HepG2 (cell line): ENCODE data around the gene NUFIP2. TPM values are rescaled to one million over a fixed set of nuclear protein-coding genes. Genes with fewer than 3 reads are reported as not detected.

Source experiments
- FOSL1 ChIP-seq: sonication (generic); formaldehyde crosslinking; IDR thresholded peaks from 2 replicates; pipeline ENCODE4 v1.9.0; 2021; ENCODE audit warnings: missing genetic modification reagents, borderline replicate concordance
- SMAD9 ChIP-seq: sonication (generic); formaldehyde crosslinking; IDR thresholded peaks from 2 replicates; pipeline ENCODE4 v1.5.1; 2020; ENCODE audit warnings: mild to moderate bottlenecking, missing genetic modification reagents
- ZBTB8A ChIP-seq: sonication (generic); formaldehyde crosslinking; IDR thresholded peaks from 2 replicates; pipeline ENCODE4 v1.4.0; 2020; ENCODE audit warnings: mild to moderate bottlenecking, low read depth, missing genetic modification reagents, borderline replicate concordance
- ZNF878 ChIP-seq: sonication (generic); formaldehyde crosslinking; IDR thresholded peaks from 2 replicates; pipeline ENCODE4 v1.8.1; 2023; ENCODE audit warnings: mild to moderate bottlenecking, missing genetic modification reagents, moderate library complexity
- polyA plus RNA-seq, 8 experiments: library from polyadenylated mRNA; depleted of rRNA in 3 of 8; stranded (reverse) in 7 of 8; unstranded in 1 of 8; fragments of >200 nt; fragmentation: Illumina TruSeq in 4 of 8; extraction: Trizol in 4 of 8; gene quantifications; 2 replicates each; pipeline versions ENCODE4 v1.2.1 to v1.2.3, GENCODE V29; 2011 to 2016; ENCODE audit warnings: low read depth in 4 of 8, missing spikeins in 1 of 8, mixed read lengths in 1 of 8; ENCODE audit not compliant: insufficient read depth in 1 of 8
- total RNA-seq, 5 experiments: library from RNA; depleted of rRNA; stranded (reverse); fragments of >200 nt; fragmentation: Illumina TruSeq; extraction: Trizol; gene quantifications; 2 replicates each; pipeline ENCODE4 v1.2.3, GENCODE V29; 2016; ENCODE audit warnings: low read depth in 1 of 5
- TF ChIP-seq, protein P1 (sequence below): sonication (generic); formaldehyde crosslinking; IDR thresholded peaks from one replicate; pipeline ENCODE4 v1.5.1; 2020; ENCODE audit warnings: mild to moderate bottlenecking, missing genetic modification reagents; ENCODE audit errors: not compliant biosample characterization
- TF ChIP-seq, protein P2 (sequence below): sonication (generic); formaldehyde crosslinking; IDR thresholded peaks from 2 replicates; pipeline ENCODE4 v1.5.1; 2020; ENCODE audit warnings: missing genetic modification reagents, mild to moderate bottlenecking, borderline replicate concordance
- TF ChIP-seq, protein P3 (sequence below): sonication (generic); formaldehyde crosslinking; IDR thresholded peaks from 2 replicates; pipeline ENCODE4 v1.4.0; 2020; ENCODE audit warnings: mild to moderate bottlenecking, missing genetic modification reagents
- TF ChIP-seq, protein P4 (sequence below): sonication (generic); formaldehyde crosslinking; IDR thresholded peaks from 2 replicates; pipeline ENCODE4 v1.5.0; 2020; ENCODE audit warnings: missing genetic modification reagents, mild to moderate bottlenecking, borderline replicate concordance

Gene NUFIP2
- total and polyA plus RNA-seq, 2 of the 13 experiments (the other 11 are each of a cell fraction or from before 2014, with no cell fraction given), result 10.3 to 30.8 TPM

DNA sequence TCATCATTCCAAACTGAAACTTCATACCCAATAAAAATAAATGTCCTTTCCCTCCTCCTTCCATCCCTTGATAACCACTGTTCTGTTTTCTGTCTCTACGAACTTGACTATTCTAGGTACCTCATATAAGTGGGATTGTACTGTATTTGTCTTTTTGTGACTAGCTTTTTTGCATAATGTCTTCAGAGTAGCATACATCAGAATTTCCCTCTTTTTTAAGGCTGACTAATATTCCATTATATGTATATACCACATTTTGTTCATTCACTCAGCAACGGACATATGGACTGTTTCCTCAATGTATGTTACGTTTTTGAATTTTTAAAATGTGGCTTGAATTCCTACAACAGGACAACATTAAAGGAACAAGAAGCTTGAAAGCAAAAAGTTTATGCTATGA is 1.5 kb upstream of the NUFIP2 start (continued):
- TF ChIP-seq FOSL1 (CRISPR knock-in tag) (no peak), ZBTB8A (CRISPR knock-in tag) (no peak), ZNF878 (no peak), SMAD9 (no peak)
- TF ChIP-seq, protein P1, sequence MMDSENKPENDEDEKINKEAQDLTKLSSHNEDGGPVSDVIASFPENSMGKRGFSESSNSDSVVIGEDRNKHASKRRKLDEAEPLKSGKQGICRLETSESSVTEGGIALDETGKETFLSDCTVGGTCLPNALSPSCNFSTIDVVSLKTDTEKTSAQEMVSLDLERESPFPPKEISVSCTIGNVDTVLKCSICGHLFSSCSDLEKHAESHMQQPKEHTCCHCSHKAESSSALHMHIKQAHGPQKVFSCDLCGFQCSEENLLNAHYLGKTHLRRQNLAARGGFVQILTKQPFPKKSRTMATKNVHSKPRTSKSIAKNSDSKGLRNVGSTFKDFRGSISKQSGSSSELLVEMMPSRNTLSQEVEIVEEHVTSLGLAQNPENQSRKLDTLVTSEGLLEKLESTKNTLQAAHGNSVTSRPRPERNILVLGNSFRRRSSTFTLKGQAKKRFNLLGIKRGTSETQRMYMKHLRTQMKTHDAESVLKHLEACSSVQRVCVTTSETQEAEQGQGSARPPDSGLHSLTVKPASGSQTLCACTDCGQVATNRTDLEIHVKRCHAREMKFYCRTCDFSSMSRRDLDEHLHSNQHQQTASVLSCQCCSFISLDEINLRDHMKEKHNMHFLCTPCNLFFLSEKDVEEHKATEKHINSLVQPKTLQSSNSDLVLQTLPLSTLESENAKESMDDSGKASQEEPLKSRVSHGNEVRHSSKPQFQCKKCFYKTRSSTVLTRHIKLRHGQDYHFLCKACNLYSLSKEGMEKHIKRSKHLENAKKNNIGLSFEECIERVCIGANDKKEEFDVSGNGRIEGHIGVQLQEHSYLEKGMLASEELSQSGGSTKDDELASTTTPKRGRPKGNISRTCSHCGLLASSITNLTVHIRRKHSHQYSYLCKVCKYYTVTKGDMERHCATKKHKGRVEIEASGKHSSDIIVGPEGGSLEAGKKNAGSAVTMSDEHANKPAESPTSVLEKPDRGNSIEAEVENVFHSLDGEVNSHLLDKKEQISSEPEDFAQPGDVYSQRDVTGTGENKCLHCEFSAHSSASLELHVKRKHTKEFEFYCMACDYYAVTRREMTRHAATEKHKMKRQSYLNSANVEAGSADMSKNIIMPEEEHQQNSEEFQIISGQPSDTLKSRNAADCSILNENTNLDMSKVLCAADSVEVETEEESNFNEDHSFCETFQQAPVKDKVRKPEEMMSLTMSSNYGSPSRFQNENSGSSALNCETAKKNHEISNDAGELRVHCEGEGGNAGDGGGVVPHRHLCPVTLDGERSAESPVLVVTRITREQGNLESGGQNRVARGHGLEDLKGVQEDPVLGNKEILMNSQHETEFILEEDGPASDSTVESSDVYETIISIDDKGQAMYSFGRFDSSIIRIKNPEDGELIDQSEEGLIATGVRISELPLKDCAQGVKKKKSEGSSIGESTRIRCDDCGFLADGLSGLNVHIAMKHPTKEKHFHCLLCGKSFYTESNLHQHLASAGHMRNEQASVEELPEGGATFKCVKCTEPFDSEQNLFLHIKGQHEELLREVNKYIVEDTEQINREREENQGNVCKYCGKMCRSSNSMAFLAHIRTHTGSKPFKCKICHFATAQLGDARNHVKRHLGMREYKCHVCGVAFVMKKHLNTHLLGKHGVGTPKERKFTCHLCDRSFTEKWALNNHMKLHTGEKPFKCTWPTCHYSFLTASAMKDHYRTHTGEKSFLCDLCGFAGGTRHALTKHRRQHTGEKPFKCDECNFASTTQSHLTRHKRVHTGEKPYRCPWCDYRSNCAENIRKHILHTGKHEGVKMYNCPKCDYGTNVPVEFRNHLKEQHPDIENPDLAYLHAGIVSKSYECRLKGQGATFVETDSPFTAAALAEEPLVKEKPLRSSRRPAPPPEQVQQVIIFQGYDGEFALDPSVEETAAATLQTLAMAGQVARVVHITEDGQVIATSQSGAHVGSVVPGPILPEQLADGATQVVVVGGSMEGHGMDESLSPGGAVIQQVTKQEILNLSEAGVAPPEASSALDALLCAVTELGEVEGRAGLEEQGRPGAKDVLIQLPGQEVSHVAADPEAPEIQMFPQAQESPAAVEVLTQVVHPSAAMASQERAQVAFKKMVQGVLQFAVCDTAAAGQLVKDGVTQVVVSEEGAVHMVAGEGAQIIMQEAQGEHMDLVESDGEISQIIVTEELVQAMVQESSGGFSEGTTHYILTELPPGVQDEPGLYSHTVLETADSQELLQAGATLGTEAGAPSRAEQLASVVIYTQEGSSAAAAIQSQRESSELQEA (CRISPR knock-in tag), result no peak
- TF ChIP-seq, protein P2, sequence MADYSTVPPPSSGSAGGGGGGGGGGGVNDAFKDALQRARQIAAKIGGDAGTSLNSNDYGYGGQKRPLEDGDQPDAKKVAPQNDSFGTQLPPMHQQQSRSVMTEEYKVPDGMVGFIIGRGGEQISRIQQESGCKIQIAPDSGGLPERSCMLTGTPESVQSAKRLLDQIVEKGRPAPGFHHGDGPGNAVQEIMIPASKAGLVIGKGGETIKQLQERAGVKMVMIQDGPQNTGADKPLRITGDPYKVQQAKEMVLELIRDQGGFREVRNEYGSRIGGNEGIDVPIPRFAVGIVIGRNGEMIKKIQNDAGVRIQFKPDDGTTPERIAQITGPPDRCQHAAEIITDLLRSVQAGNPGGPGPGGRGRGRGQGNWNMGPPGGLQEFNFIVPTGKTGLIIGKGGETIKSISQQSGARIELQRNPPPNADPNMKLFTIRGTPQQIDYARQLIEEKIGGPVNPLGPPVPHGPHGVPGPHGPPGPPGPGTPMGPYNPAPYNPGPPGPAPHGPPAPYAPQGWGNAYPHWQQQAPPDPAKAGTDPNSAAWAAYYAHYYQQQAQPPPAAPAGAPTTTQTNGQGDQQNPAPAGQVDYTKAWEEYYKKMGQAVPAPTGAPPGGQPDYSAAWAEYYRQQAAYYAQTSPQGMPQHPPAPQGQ (CRISPR knock-in tag), result no peak
- TF ChIP-seq, protein P3, sequence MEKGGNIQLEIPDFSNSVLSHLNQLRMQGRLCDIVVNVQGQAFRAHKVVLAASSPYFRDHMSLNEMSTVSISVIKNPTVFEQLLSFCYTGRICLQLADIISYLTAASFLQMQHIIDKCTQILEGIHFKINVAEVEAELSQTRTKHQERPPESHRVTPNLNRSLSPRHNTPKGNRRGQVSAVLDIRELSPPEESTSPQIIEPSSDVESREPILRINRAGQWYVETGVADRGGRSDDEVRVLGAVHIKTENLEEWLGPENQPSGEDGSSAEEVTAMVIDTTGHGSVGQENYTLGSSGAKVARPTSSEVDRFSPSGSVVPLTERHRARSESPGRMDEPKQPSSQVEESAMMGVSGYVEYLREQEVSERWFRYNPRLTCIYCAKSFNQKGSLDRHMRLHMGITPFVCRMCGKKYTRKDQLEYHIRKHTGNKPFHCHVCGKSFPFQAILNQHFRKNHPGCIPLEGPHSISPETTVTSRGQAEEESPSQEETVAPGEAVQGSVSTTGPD, result no peak
- TF ChIP-seq, protein P4, sequence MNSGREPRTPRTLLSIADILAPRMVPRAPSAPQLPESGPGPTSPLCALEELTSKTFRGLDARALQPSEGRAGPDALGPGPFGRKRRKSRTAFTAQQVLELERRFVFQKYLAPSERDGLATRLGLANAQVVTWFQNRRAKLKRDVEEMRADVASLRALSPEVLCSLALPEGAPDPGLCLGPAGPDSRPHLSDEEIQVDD, result no peak
- TF ChIP-seq, all 625 proteins: peak for 0
